Body of pancreas (tissue), 4 donors: ENCODE results near the gene BBX. TPM values are rescaled to one million over a fixed set of nuclear protein-coding genes. Genes with fewer than 3 reads are reported as not detected.

Experiments used
- ATAC-seq: fragments of 150-250 bp; one replicate; pipeline ENCODE4 v1.9.1; 2016
- DNase-seq, 4 donors: peaks; one replicate each; pipeline ENCODE4 v3.0.0-alpha.2; 2019
- H3K27ac ChIP-seq, 4 donors: fragments of 200-600 bp; sonication (generic); 1 replicate in 3 of 4; 2 replicates in 1 of 4; pipeline versions ENCODE4 v1.5.1 to v1.6.1; 2016 to 2019; ENCODE audit warnings: mild to moderate bottlenecking in 1 of 4, mixed read lengths in 1 of 4, moderate library complexity in 1 of 4
- H3K27me3 ChIP-seq, 2 donors: fragments of 200-600 bp; sonication (generic); one replicate each; pipeline ENCODE4 v1.6.0; 2016; ENCODE audit warnings: mild to moderate bottlenecking in 1 of 2
- H3K36me3 ChIP-seq, 2 donors: fragments of 200-600 bp; sonication (generic); replicated peaks in 1 of 2; 2 replicates each; pipeline ENCODE4 v1.5.1; 2016; ENCODE audit warnings: low read depth in 2 of 2; ENCODE audit not compliant: insufficient read depth in 1 of 2
- H3K4me1 ChIP-seq: fragments of 200-600 bp; sonication (generic); one replicate; pipeline ENCODE4 v1.6.0; 2016
- H3K4me3 ChIP-seq, 2 donors: fragments of 200-600 bp; sonication (generic); 1 replicate in 1 of 2; 2 replicates in 1 of 2; pipeline ENCODE4 v1.5.1; 2016 to 2019
- H3K9me3 ChIP-seq, 3 donors: fragments of 200-600 bp; sonication (generic); 1 replicate in 2 of 3; 2 replicates in 1 of 3; pipeline ENCODE4 v1.5.1; 2016
- POLR2A ChIP-seq, 3 donors: fragments of 450-650 bp; IDR thresholded peaks; one replicate each; pipeline ENCODE4 v1.6.1; 2016; ENCODE audit warnings: antibody characterized with exemption in 3 of 3, mild to moderate bottlenecking in 2 of 3
- WGBS, 2 donors: methylation state at CpG; one replicate each; pipeline ENCODE4 v1.1.5; 2017; 5-methylcytosine and 5-hydroxymethylcytosine counted together
- intact Hi-C: fragments of 100-400 bp; cut with DNase I; formaldehyde crosslinking; loops from one replicate; pipeline ENCODE4 v1.15.1; 2023
- total RNA-seq, 2 donors: library from RNA; depleted of rRNA; stranded (reverse); fragments of >200 nt; gene quantifications; one replicate each; pipeline ENCODE4 v1.1.0, GENCODE V29; 2016
- TF ChIP-seq, protein P1 (sequence below), 7 experiments: fragments of 450-650 bp in 4 of 7; fragments of 200-600 bp in 3 of 7; sonication (generic) in 3 of 7; IDR thresholded peaks; one replicate each; pipeline ENCODE4 v1.5.1; 2016 to 2019; ENCODE audit warnings: antibody characterized with exemption in 7 of 7

BBX gene
- total RNA-seq, 2 donors from 2014 or later: 17.5 to 28.8 TPM

DNA sequence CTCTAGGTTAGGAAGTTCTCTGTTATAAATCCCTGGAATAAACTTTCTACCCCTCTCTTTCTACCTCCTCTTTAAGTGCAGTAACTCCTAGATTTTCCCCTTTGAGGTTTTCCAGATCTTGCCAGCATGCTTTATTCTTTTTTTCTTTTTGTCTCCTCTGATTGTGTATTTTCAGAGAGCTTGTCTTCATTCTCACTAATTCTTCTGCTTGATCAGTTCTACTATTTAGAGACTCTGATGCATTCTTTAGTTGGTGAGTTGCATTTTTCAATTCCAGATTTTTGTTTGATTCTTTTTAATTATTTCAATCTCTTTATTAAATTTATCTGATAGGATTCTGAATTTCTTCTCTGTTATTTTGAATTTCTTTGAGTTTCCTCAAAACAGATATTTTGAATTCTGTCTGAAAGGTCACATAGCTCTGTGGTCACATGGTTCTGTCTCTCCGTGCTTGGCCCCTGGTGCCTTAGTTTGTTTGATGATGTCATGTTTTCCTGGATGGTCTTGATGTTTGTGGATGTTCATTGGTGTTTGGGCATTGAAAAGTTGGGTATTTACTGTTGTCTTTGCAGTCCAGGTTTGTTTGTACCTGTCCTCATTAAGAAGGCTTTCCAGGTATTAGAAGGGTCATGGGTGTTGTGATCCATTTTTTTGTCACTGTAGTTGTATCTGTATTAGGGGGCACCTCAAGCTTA, 89.2 kb downstream of the BBX start:
- no peak overlapping the region for H3K4me3 ChIP-seq
- WGBS, 2 donors: 92 to 93% methylated on average over 1 of the region's 1 CpG
- intact Hi-C loops: no loop called here
- no peaks in the 10 kb centered on the region for H3K36me3 ChIP-seq
- DNase-seq: no peak
- no peak overlapping the region for H3K27ac ChIP-seq
- no peaks in the 10 kb centered on the region for H3K27me3 ChIP-seq
- H3K4me1 ChIP-seq: no peaks in the 10 kb centered on the region
- TF ChIP-seq POLR2A (IDR thresholded peaks at IDR 0.05): no peak
- TF ChIP-seq, protein P1, sequence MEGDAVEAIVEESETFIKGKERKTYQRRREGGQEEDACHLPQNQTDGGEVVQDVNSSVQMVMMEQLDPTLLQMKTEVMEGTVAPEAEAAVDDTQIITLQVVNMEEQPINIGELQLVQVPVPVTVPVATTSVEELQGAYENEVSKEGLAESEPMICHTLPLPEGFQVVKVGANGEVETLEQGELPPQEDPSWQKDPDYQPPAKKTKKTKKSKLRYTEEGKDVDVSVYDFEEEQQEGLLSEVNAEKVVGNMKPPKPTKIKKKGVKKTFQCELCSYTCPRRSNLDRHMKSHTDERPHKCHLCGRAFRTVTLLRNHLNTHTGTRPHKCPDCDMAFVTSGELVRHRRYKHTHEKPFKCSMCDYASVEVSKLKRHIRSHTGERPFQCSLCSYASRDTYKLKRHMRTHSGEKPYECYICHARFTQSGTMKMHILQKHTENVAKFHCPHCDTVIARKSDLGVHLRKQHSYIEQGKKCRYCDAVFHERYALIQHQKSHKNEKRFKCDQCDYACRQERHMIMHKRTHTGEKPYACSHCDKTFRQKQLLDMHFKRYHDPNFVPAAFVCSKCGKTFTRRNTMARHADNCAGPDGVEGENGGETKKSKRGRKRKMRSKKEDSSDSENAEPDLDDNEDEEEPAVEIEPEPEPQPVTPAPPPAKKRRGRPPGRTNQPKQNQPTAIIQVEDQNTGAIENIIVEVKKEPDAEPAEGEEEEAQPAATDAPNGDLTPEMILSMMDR (IDR thresholded peaks at IDR 0.05): no peak
- no peak for ATAC-seq
- no peaks in the 10 kb centered on the region for H3K9me3 ChIP-seq

DNA sequence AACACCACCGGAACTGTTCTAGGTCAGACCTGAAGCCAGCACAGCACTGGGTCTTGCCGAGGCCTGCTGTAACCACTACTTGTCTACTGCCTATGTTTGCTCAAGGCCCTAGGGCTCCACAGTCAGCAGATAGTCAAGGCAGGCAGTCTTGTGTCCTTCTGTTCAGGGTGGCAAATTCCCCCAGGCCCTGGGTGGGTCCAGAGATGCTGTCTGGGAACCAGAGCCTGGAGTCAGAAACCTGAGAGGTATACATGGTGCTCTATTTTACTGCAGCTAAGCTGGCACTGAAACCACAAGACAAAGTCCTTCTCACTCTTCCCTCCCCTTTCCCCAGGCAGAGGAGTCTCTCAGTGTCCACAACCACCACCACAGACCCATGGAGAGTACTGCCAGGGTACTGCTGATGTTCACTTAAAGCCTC, 89.9 kb downstream of the BBX start:
- H3K4me3 ChIP-seq: no peak overlapping the region
- H3K4me1 ChIP-seq: no peaks in the 10 kb centered on the region
- intact Hi-C loops: no loop called here
- H3K27me3 ChIP-seq: no peaks in the 10 kb centered on the region
- DNase-seq (no peak), ATAC-seq (no peak)
- TF ChIP-seq, protein P1 (IDR thresholded peaks at IDR 0.05): no peak
- no peak for TF ChIP-seq POLR2A (IDR thresholded peaks at IDR 0.05)
- no peaks in the 10 kb centered on the region for H3K9me3 ChIP-seq
- WGBS, 2 donors: 93% methylated on average over 2 of the region's 2 CpGs; no CpG with 5 or more reads in 1 of the 2 donors
- H3K27ac ChIP-seq: no peak overlapping the region
- H3K36me3 ChIP-seq: no peaks in the 10 kb centered on the region

DNA sequence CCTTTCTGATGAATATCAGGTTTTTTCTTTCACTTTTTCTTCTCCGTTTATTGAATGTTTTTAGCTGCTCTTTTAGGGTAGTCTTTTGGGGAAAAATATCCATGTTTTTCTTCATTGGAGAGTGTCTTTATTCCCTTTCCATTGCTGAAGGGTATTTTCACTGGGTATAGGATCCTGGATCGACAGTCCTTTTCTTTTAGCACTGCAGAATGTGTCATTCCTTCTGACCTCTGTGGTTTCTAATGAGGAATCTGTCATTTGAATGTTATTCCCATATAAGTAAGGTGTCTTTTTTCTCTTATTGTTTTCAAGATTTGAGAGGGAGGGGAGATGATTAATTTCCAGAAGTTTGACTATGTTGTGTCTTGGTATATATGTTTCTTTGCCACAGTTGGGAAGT, 96.8 kb downstream of the BBX start:
- ATAC-seq: no peak
- intact Hi-C loops: no loop called here
- Histone ChIP-seq H3K9me3 (no peaks in the 10 kb centered on the region), H3K36me3 (no peaks in the 10 kb centered on the region), H3K4me3 (no peak overlapping the region), H3K27me3 (no peaks in the 10 kb centered on the region), H3K4me1 (peaks cover 4% of the 10 kb centered on the region), H3K27ac (no peak overlapping the region)
- TF ChIP-seq, protein P1 (IDR thresholded peaks at IDR 0.05): no peak
- TF ChIP-seq POLR2A (IDR thresholded peaks at IDR 0.05): no peak
- 84 to 98% methylated on average over 2 of the region's 2 CpGs for WGBS, 2 donors
- no peak for DNase-seq

DNA sequence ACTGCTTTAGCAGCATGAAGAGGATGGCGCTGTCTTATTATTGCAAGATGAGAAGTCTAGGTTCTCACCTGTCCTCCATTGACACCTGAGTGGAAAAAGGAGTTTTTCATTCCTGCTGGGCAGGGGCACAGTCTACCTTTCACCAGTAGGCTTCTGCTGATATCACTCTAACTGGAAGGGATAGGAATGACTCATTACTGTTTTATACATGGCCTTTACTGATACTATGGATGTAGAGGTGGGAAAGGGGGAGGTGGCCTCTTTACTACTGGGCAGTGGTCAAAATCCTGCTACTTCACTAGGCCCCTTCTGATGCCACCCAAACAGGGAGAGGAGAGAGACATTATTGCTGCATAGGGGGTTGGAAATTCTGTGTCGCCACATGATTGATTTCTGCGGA, 97.8 kb downstream of the BBX start:
- H3K9me3 ChIP-seq: no peaks in the 10 kb centered on the region
- H3K27ac ChIP-seq: no peak overlapping the region
- no peaks in the 10 kb centered on the region for H3K36me3 ChIP-seq
- intact Hi-C loops: no loop called here
- ATAC-seq (no peak), DNase-seq (no peak)
- H3K4me3 ChIP-seq: no peak overlapping the region
- H3K27me3 ChIP-seq: no peaks in the 10 kb centered on the region
- WGBS, 2 donors: 80 to 83% methylated on average over 3 of the region's 3 CpGs
- peaks cover 4% of the 10 kb centered on the region for H3K4me1 ChIP-seq
- no peak for TF ChIP-seq POLR2A (IDR thresholded peaks at IDR 0.05)
- TF ChIP-seq, protein P1 (IDR thresholded peaks at IDR 0.05): no peak

DNA sequence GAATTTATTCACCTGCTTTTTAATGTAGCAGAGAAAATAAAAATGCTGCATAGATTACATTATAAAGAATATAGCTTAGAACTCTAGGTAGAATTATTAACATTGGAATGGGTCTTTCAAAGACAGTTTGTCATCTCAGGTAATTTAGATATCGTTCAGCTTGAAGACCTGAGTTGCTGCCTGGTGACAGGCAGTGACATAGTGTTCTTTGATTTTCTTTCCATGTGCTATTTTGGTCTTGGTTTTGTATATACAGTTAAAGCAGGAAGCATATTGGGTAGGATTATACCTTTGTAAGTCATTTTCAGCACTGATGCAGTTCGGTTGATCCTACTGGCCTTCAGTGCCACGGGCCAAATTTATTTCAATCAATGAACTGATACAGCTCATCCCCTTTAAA, 98.7 kb downstream of the BBX start:
- no peaks in the 10 kb centered on the region for H3K27me3 ChIP-seq
- no peak overlapping the region for H3K4me3 ChIP-seq
- H3K9me3 ChIP-seq: no peaks in the 10 kb centered on the region
- DNase-seq (no peak), ATAC-seq (no peak)
- H3K27ac ChIP-seq: no peak overlapping the region
- intact Hi-C loops: no loop called here
- TF ChIP-seq POLR2A (IDR thresholded peaks at IDR 0.05): no peak
- TF ChIP-seq, protein P1 (IDR thresholded peaks at IDR 0.05): no peak
- peaks cover 4% of the 10 kb centered on the region for H3K4me1 ChIP-seq
- H3K36me3 ChIP-seq: no peaks in the 10 kb centered on the region
- WGBS, 2 donors: 71 to 79% methylated on average over 3 of the region's 3 CpGs
